Measurements from ENCODE around the gene CPT2.
"Not testable (repeated sequence)": the region's sequence is repeated elsewhere in the genome, so short reads cannot be mapped to it uniquely, and the experiment has no call there.

Gene CPT2

GRCh38 chr1:53182716-53183094 is 13.9 kb upstream of the CPT2 start:
- no peak for DNase-seq

GRCh38 chr1:53183095-53183990 is 13.3 kb upstream of the CPT2 start:
- no peak for DNase-seq

GRCh38 chr1:53185955-53186297 is 10.7 kb upstream of the CPT2 start:
- DNase-seq: not testable (repeated sequence)

GRCh38 chr1:53186533-53186932 is 10.1 kb upstream of the CPT2 start:
- no peak for DNase-seq

- DNase-seq: peak in 1 of 3 donors; percentile 21
These were observed 9.2 kb upstream of the CPT2 start for GRCh38 chr1:53187401-53187800.

- peak in 1 of 3 donors; percentile 18 for DNase-seq
These were observed 8.5 kb upstream of the CPT2 start for GRCh38 chr1:53188099-53188498.

GRCh38 chr1:53189061-53189460 is 7.6 kb upstream of the CPT2 start:
- DNase-seq: no peak

- DNase-seq: no peak
These were observed 6.4 kb upstream of the CPT2 start for GRCh38 chr1:53190210-53190611.

GRCh38 chr1:53195246-53196016 is 1.2 kb upstream of the CPT2 start:
- no peak for DNase-seq

GRCh38 chr1:53196017-53196484 is 573 bp upstream of the CPT2 start:
- DNase-seq: no peak

GRCh38 chr1:53197291-53198200 is 922 bp downstream of the CPT2 start:
- peak; percentile 45 to 55 (median 49) for DNase-seq

GRCh38 chr1:53198241-53198651 is 1.6 kb downstream of the CPT2 start:
- peak in 1 of 3 donors; percentile 27 for DNase-seq

GRCh38 chr1:53203466-53203865 is 6.8 kb downstream of the CPT2 start:
- no peak for DNase-seq

GRCh38 chr1:53205496-53205895 is 8.9 kb downstream of the CPT2 start:
- DNase-seq: not testable (repeated sequence)

GRCh38 chr1:53206083-53206685 is 9.6 kb downstream of the CPT2 start:
- not testable (repeated sequence) for DNase-seq

GRCh38 chr1:53206735-53207379 is 10.2 kb downstream of the CPT2 start:
- DNase-seq: peak in 1 of 3 donors; percentile 4

GRCh38 chr1:53207726-53208125 is 11.1 kb downstream of the CPT2 start:
- DNase-seq: no peak

GRCh38 chr1:53210352-53210751 is 13.7 kb downstream of the CPT2 start:
- DNase-seq: no peak

- no peak for DNase-seq
These were observed 14.3 kb downstream of the CPT2 start for GRCh38 chr1:53210954-53211353.

- no peak for DNase-seq
These were observed 17.8 kb downstream of the CPT2 start for GRCh38 chr1:53214376-53214940.

GRCh38 chr1:53218201-53218600 is 21.6 kb downstream of the CPT2 start:
- DNase-seq: no peak
